Nephron (organoid): ENCODE results near the gene NFASC.

ENCODE experiments used
- H3K27ac Mint-ChIP-seq, 3 experiments: 2 replicates each; pipeline ENCODE4 v1.8.0; 2020; ENCODE audit warnings: mixed read lengths in 3 of 3, mild to moderate bottlenecking in 2 of 3, moderate library complexity in 1 of 3
- H3K27me3 Mint-ChIP-seq: 2 replicates; pipeline ENCODE4 v1.8.0; 2021; ENCODE audit warnings: low read depth, mild to moderate bottlenecking, moderate library complexity, mixed read lengths
- H3K36me3 Mint-ChIP-seq: 2 replicates; pipeline ENCODE4 v1.8.0; 2020; ENCODE audit warnings: low read depth, mixed read lengths
- H3K4me1 Mint-ChIP-seq: 2 replicates; pipeline ENCODE4 v1.8.0; 2020; ENCODE audit warnings: mixed read lengths
- H3K4me3 Mint-ChIP-seq, 3 experiments: 2 replicates each; pipeline ENCODE4 v1.8.0; 2020; ENCODE audit warnings: mild to moderate bottlenecking in 3 of 3, mixed read lengths in 3 of 3, moderate library complexity in 2 of 3
- H3K9me3 Mint-ChIP-seq: 2 replicates; pipeline ENCODE4 v1.8.0; 2020; ENCODE audit warnings: mixed read lengths
- CTCF ChIP-seq, 3 experiments: fragments of 200-600 bp; sonication (generic); IDR thresholded peaks; one replicate each; pipeline ENCODE4 v1.5.0; 2021; ENCODE audit warnings: antibody characterized with exemption in 3 of 3; ENCODE audit not compliant: unreplicated experiment in 3 of 3

Gene NFASC

GRCh38 chr1:204931313-204931712 lies 60.7 kb downstream of the NFASC start:
- Mint-ChIP-seq H3K4me1 (peaks cover 5% of the 10 kb centered on the region), H3K4me3 (no peak overlapping the region), H3K27ac (no peak overlapping the region), H3K27me3 (peaks cover 4% of the 10 kb centered on the region), H3K9me3 (no peaks in the 10 kb centered on the region), H3K36me3 (no peaks in the 10 kb centered on the region)
- no peak for TF ChIP-seq CTCF (IDR thresholded peaks at IDR 0.05; ENCODE audit: unreplicated experiment in 3 of 3)

- H3K4me3 Mint-ChIP-seq: no peak overlapping the region
- no peaks in the 10 kb centered on the region for H3K36me3 Mint-ChIP-seq
Measured at GRCh38 chr1:204931768-204932572, 61.3 kb downstream of the NFASC start.

GRCh38 chr1:204932573-204932909 lies 61.9 kb downstream of the NFASC start:
- Mint-ChIP-seq H3K4me1 (peaks cover 5% of the 10 kb centered on the region), H3K4me3 (no peak overlapping the region), H3K9me3 (no peaks in the 10 kb centered on the region), H3K27me3 (no peaks in the 10 kb centered on the region), H3K27ac (no peak overlapping the region), H3K36me3 (no peaks in the 10 kb centered on the region)
- no peak for TF ChIP-seq CTCF (IDR thresholded peaks at IDR 0.05; ENCODE audit: unreplicated experiment in 3 of 3)

More at GRCh38 chr1:204931768-204932572, 61.3 kb downstream of the NFASC start:
- no peak overlapping the region for H3K27ac Mint-ChIP-seq
- H3K9me3 Mint-ChIP-seq: no peaks in the 10 kb centered on the region
- H3K4me1 Mint-ChIP-seq: peaks cover 5% of the 10 kb centered on the region
- H3K27me3 Mint-ChIP-seq: peaks cover 3% of the 10 kb centered on the region
- no peak for TF ChIP-seq CTCF (IDR thresholded peaks at IDR 0.05; ENCODE audit: unreplicated experiment in 3 of 3)

GRCh38 chr1:204935155-204935554 lies 64.5 kb downstream of the NFASC start:
- H3K36me3 Mint-ChIP-seq: no peaks in the 10 kb centered on the region
- no peak for TF ChIP-seq CTCF (IDR thresholded peaks at IDR 0.05; ENCODE audit: unreplicated experiment in 3 of 3)
- H3K27ac Mint-ChIP-seq: no peak overlapping the region
- no peak overlapping the region for H3K4me3 Mint-ChIP-seq
- no peaks in the 10 kb centered on the region for H3K4me1 Mint-ChIP-seq
- H3K9me3 Mint-ChIP-seq: no peaks in the 10 kb centered on the region
- H3K27me3 Mint-ChIP-seq: peaks cover 3% of the 10 kb centered on the region

- Mint-ChIP-seq H3K9me3 (no peaks in the 10 kb centered on the region), H3K27me3 (peaks cover 3% of the 10 kb centered on the region), H3K27ac (no peak overlapping the region), H3K4me3 (no peak overlapping the region), H3K36me3 (no peaks in the 10 kb centered on the region), H3K4me1 (no peaks in the 10 kb centered on the region)
- no peak for TF ChIP-seq CTCF (IDR thresholded peaks at IDR 0.05; ENCODE audit: unreplicated experiment in 3 of 3)
Measured at GRCh38 chr1:204936765-204937164, 66.1 kb downstream of the NFASC start.

- Mint-ChIP-seq H3K27ac (no peak overlapping the region), H3K27me3 (peaks cover 3% of the 10 kb centered on the region), H3K9me3 (no peaks in the 10 kb centered on the region), H3K36me3 (no peaks in the 10 kb centered on the region), H3K4me3 (no peak overlapping the region), H3K4me1 (no peaks in the 10 kb centered on the region)
- TF ChIP-seq CTCF (IDR thresholded peaks at IDR 0.05; ENCODE audit: unreplicated experiment in 3 of 3): no peak
Measured at GRCh38 chr1:204937901-204938300, 67.2 kb downstream of the NFASC start.
